Measurements from ENCODE around the gene RWDD2A. TPM values are rescaled to one million over a fixed set of nuclear protein-coding genes. Genes with fewer than 3 reads are reported as not detected.

RWDD2A gene
- total RNA-seq: 1 to 10 TPM; 4.3 to 7.0 TPM

DNA sequence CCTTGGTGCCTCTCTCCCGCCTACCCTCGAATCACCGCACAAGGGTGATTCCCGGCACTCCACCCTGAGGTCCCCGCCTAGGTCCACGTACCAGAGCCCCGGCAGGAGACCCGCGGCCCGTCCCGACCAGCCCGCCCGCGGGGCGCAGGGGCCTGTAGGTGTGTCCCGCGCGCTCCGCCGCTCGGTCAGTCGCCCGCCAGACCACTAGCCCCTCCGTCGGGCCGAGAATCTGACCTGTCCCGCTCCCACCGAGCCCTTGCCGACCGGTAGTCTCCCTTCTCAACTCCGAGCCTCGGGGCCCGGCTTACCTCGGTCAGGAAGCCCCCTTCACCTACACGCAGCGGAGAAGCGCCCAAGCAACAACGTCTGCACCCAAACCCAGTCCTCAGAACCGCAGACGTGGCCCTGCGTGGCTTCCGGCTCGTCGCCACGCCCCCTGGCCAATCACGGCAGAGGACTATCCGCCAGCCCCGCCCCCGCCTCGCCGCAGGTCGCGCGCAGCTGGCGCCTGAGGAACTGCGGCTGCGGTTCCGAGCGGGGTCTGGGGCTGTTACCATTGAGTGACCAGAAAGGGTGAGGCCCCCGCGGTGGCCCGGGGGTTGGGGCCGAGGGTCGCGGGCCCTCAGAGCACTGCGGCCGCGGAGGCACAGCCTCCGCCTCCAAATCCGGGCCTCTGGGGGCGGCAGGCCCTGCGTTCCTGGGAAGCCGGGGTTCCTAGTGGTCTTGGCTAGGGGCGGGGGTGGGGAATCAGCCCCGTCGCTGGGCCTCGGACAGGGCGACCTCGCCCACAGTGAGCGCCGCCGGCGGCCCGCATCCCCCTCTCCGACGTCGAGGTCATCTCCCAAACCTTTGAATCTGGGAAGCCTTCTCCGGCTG lies at the start of gene RWDD2A, which contains the start of gene PGM3:
TSS of gene RWDD2A (plus strand) at position 487 of the 876 bp plus-strand sequence. CDS start 1,095 bp downstream, outside the sequence.
TSS of gene PGM3 (minus strand) at position 395 of the 876 bp plus-strand sequence. CDS start 2,253 bp downstream, outside the sequence.
- Histone ChIP-seq H3K27me3 (replicated peaks; ENCODE audit: insufficient read depth) (no peaks in the 10 kb centered on the region), H3K4me3 (peak within 1 kb of the TSS; percentile 88), H3K9me3 (no peaks in the 10 kb centered on the region), H3K36me3 (no peaks in the 10 kb centered on the region), H3K4me1 (ENCODE audit: control insufficient read depth in 1 of 2, low read depth in 2 of 2) (peaks cover 17 to 36% of the 10 kb centered on the region in 2 donors), H3K27ac (peak within 1 kb of the TSS; percentile 80 to 85)
- peak; percentile 96 for ATAC-seq (ENCODE audit: insufficient number of reproducible peaks, low FRiP score, low read depth)
- TF ChIP-seq, protein P1, sequence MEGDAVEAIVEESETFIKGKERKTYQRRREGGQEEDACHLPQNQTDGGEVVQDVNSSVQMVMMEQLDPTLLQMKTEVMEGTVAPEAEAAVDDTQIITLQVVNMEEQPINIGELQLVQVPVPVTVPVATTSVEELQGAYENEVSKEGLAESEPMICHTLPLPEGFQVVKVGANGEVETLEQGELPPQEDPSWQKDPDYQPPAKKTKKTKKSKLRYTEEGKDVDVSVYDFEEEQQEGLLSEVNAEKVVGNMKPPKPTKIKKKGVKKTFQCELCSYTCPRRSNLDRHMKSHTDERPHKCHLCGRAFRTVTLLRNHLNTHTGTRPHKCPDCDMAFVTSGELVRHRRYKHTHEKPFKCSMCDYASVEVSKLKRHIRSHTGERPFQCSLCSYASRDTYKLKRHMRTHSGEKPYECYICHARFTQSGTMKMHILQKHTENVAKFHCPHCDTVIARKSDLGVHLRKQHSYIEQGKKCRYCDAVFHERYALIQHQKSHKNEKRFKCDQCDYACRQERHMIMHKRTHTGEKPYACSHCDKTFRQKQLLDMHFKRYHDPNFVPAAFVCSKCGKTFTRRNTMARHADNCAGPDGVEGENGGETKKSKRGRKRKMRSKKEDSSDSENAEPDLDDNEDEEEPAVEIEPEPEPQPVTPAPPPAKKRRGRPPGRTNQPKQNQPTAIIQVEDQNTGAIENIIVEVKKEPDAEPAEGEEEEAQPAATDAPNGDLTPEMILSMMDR (IDR thresholded peaks at IDR 0.05): no peak
- DNase-seq (ENCODE audit: low spot score): peak; percentile 67

DNA sequence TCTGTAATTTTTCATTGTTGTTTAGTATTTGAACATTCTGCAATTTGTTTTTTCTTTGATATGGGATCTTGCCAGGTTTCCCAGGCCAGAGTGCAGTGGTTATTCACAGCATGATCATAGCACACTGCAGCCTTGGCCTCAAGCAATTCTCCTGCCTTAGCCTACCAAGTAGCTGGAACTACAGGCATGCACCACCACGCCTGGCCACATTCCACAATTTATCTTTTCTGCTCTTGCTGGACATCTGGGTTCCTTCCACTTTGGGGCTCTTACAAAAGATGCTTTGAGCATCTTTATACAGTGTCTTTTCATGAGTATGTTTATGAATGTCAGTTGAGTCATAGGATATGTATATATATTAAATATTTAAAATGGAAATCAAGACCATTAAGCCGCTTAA lies 42.0 kb upstream of the RWDD2A start:
- TF ChIP-seq, protein P1 (IDR thresholded peaks at IDR 0.05): no peak
- H3K27ac ChIP-seq: no peak overlapping the region
- H3K27me3 ChIP-seq (replicated peaks; ENCODE audit: insufficient read depth): no peaks in the 10 kb centered on the region
- no peaks in the 10 kb centered on the region for H3K4me1 ChIP-seq (ENCODE audit: control insufficient read depth in 1 of 2, low read depth in 2 of 2)
- peaks cover 29% of the 10 kb centered on the region for H3K36me3 ChIP-seq
- no peak overlapping the region for H3K4me3 ChIP-seq
- DNase-seq (ENCODE audit: low spot score) (no peak), ATAC-seq (ENCODE audit: insufficient number of reproducible peaks, low FRiP score, low read depth) (no peak)
- no peaks in the 10 kb centered on the region for H3K9me3 ChIP-seq

DNA sequence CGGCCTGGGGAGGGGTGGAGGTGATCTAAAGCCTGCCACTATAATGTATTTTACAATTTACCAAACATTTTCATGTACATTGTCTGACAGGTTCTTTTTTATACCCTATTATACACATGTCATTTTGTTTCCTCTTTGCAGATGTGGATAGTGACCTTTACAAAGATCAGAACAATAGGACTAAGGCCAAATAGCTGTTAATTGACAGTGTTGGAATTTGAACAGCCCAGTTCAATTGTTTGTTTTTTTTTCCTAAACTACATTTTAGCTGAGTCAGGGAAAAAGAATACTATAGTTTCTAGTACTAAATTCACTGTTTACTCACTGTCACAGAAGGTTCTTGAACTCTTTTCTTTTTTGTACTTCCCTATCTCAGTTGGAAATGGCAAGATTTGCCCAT lies 40.2 kb upstream of the RWDD2A start:
- Histone ChIP-seq H3K9me3 (no peaks in the 10 kb centered on the region), H3K4me1 (ENCODE audit: control insufficient read depth in 1 of 2, low read depth in 2 of 2) (no peaks in the 10 kb centered on the region), H3K27ac (no peak overlapping the region), H3K4me3 (no peak overlapping the region), H3K27me3 (replicated peaks; ENCODE audit: insufficient read depth) (no peaks in the 10 kb centered on the region), H3K36me3 (peaks cover 40% of the 10 kb centered on the region)
- TF ChIP-seq, protein P1 (IDR thresholded peaks at IDR 0.05): no peak
- no peak for DNase-seq (ENCODE audit: low spot score)
- ATAC-seq (ENCODE audit: insufficient number of reproducible peaks, low FRiP score, low read depth): no peak

DNA sequence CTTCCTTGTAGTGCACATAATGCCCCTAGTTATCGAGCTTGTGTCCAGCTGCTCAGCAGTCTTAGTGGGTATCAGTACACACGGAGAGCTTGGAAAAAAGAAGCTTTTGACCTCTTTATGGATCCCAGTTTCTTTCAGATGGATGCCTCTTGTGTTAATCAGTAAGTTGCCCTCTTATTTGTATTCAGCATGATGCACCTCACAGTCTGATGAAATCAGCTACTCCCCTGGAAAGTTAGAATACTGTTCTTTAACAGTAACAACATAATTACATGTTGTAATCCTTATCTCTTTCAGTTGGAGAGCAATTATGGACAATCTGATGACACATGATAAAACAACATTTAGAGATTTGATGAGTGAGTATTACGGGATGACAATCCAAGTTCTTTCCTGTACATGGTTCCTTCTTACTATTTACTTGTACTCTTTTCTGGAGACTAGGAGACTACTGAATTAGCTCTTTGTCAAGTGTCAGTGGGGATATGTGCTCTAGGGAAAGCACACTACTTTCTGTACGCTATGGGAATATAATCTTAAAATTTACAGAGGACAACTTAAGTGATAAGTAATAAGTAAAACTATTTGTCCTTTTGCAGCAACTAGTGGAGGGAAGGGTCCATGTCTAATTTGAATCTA lies 39.2 kb upstream of the RWDD2A start:
- H3K4me1 ChIP-seq (ENCODE audit: control insufficient read depth in 1 of 2, low read depth in 2 of 2): no peaks in the 10 kb centered on the region
- TF ChIP-seq, protein P1 (IDR thresholded peaks at IDR 0.05): no peak
- H3K36me3 ChIP-seq: peaks cover 37% of the 10 kb centered on the region
- no peak overlapping the region for H3K4me3 ChIP-seq
- no peaks in the 10 kb centered on the region for H3K27me3 ChIP-seq (replicated peaks; ENCODE audit: insufficient read depth)
- no peak overlapping the region for H3K27ac ChIP-seq
- H3K9me3 ChIP-seq: no peaks in the 10 kb centered on the region
- DNase-seq (ENCODE audit: low spot score) (no peak), ATAC-seq (ENCODE audit: insufficient number of reproducible peaks, low FRiP score, low read depth) (no peak)

DNA sequence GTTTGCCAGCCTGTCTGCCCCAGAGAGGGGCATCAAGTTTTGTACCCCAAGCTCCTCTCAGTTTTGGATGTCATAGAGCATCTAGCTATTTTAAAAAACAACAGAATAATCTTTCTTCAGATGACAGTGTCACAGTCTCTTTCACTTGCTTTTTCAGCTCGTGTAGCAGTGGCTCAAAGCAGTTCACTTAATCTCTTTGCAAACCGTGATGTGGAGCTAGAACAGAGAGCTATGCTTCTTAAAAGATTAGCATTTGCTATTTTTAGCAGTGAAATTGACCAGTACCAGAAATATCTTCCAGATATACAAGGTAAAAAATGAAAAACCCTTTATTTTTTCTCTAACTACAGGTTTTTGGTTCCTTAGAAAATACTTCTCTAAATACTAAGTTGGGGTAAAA lies 37.4 kb upstream of the RWDD2A start:
- DNase-seq (ENCODE audit: low spot score) (no peak), ATAC-seq (ENCODE audit: insufficient number of reproducible peaks, low FRiP score, low read depth) (no peak)
- Histone ChIP-seq H3K9me3 (no peaks in the 10 kb centered on the region), H3K4me1 (ENCODE audit: control insufficient read depth in 1 of 2, low read depth in 2 of 2) (no peaks in the 10 kb centered on the region), H3K4me3 (no peak overlapping the region), H3K27ac (no peak overlapping the region), H3K27me3 (replicated peaks; ENCODE audit: insufficient read depth) (no peaks in the 10 kb centered on the region), H3K36me3 (peaks cover 37% of the 10 kb centered on the region)
- TF ChIP-seq, protein P1 (IDR thresholded peaks at IDR 0.05): no peak
